K562 (cell line): ENCODE results near the gene C9orf153. TPM values are rescaled to one million over a fixed set of nuclear protein-coding genes. Genes with fewer than 3 reads are reported as not detected.

Experiments used
- FIP1L1 ChIP-seq: fragments of 200-400 bp; formaldehyde crosslinking; IDR thresholded peaks from 2 replicates; pipeline ENCODE4 v1.6.1; 2018; ENCODE audit warnings: mild to moderate bottlenecking, low read depth, low read length; ENCODE audit not compliant: poor library complexity, severe bottlenecking
- FOXM1 ChIP-seq, 2 experiments: fragments of 450-650 bp in 1 of 2; sonication (generic) in 1 of 2; formaldehyde crosslinking in 1 of 2; IDR thresholded peaks; 2 replicates each; pipeline versions ENCODE4 v1.6.1 to v1.9.0; 2017 to 2022; ENCODE audit warnings: low read depth in 2 of 2, mild to moderate bottlenecking in 2 of 2, missing genetic modification reagents in 1 of 2, moderate library complexity in 1 of 2
- RB1 ChIP-seq: fragments of 450-650 bp; IDR thresholded peaks from 2 replicates; pipeline ENCODE4 v1.6.1; 2017; ENCODE audit warnings: low read depth, mild to moderate bottlenecking
- ZNF655 ChIP-seq: fragments of 250-450 bp; sonication (Bioruptor Pico); IDR thresholded peaks from 2 replicates; pipeline ENCODE4 v1.5.0; 2021
- polyA plus RNA-seq, 8 experiments: library from polyadenylated mRNA; depleted of rRNA in 4 of 8; stranded (reverse) in 5 of 8; unstranded in 3 of 8; fragments of >200 nt; fragmentation: Nextera tagmentation in 2 of 8; fragmentation: Illumina TruSeq in 1 of 8; extraction: Ambion mirVana in 2 of 8; extraction: Trizol in 1 of 8; gene quantifications; 2 replicates each; pipeline versions ENCODE4 v1.2.1 to v1.2.3, GENCODE V29; 2011 to 2014; ENCODE audit warnings: inconsistent platforms in 1 of 8, missing spikeins in 1 of 8
- total RNA-seq, 7 experiments: library from RNA; depleted of rRNA in 6 of 7; stranded (reverse); fragments of >200 nt in 6 of 7; fragmentation: Illumina TruSeq in 2 of 7; extraction: Trizol in 2 of 7; gene quantifications; 2 replicates each; pipeline versions ENCODE4 v1.2.1 to v1.2.3, GENCODE V29; 2011 to 2021; ENCODE audit warnings: low replicate concordance in 1 of 7
- TF ChIP-seq, protein P1 (sequence below), 2 experiments: fragments of 450-650 bp in 1 of 2; sonication (generic) in 1 of 2; formaldehyde crosslinking in 1 of 2; IDR thresholded peaks; 2 replicates each; pipeline versions ENCODE4 v1.7.1 to v1.9.0; 2016 to 2022; ENCODE audit warnings: inconsistent platforms in 1 of 2, mild to moderate bottlenecking in 1 of 2, missing genetic modification reagents in 1 of 2
- TF ChIP-seq, protein P2 (sequence below), 3 experiments: fragments of 200-800 bp in 1 of 3; sonication (Bioruptor generic) in 1 of 3; sonication (generic) in 1 of 3; formaldehyde crosslinking in 1 of 3; IDR thresholded peaks; 2 replicates each; pipeline versions ENCODE4 v1.6.1 to v1.8.0; 2016 to 2022; ENCODE audit warnings: mild to moderate bottlenecking in 2 of 3, missing compliant biosample characterization in 2 of 3, missing genetic modification characterization in 2 of 3, missing genetic modification reagents in 1 of 3
- TF ChIP-seq, protein P3 (sequence below), 2 experiments: fragments of 450-650 bp; IDR thresholded peaks; 2 replicates each; pipeline ENCODE4 v1.6.1; 2016
- TF ChIP-seq, protein P4 (sequence below): fragments of 450-650 bp; IDR thresholded peaks from 2 replicates; pipeline ENCODE4 v1.6.1; 2014; ENCODE audit warnings: low read depth, mild to moderate bottlenecking, moderate library complexity, borderline replicate concordance

C9orf153 gene
- total and polyA plus RNA-seq, 9 of the 15 experiments (the other 6 are each of a cell fraction or from before 2014, with no cell fraction given) = 0.07 to 1.2 (median 0.11) TPM; not detected in 5

DNA sequence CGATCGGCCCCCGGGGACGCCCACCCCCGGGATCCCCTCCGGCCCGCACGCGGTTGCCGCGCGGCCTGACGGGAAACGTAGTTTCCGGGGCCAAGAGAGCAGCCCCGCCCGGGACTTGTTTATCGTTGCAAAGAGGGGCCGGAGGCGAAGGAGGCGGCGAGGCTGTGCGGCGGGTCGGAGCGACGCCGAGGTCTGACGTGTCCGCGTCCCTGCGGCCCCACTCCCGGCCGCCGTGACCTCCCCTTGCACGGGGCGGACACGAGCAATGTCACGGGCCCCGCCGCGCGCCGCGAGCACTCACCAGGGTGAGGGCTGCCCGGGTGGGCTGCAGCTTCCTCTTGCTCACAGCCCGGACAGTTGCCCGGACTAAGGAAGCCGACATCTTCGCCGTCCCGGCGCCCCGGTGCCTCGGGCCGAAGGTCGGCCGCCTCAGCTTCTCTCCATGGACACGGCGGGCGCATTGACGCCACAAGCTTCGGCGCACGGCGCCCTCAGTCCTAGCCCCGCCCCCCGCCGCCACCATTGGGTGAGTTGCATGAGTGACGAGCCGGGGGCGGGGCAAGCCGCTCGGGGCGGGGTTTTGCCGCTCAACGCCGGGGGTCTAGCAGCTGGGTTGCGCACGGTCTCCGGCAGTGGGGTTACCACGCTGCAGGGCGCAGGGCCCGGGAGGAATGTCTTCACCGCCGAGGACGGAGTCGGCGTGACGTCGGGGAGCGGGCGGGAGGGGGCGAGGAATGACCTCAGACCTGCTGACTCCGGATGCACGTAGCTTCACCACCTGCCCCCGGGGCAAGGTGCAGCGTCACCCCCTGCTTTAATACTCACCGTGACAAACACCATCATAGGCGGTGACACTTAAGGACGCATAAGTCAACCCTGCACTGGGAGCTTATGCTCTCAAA is 22.9 kb upstream of the C9orf153 start, which contains the start of gene ISCA1 (continued):
- TF ChIP-seq ZNF655 (no peak), FOXM1 (IDR thresholded peaks at IDR 0.05; ENCODE audit: low read depth) (no peak), FOXM1 (CRISPR knock-in tag; IDR thresholded peaks at IDR 0.05; ENCODE audit: low read depth) (0 out of 2 replicates have a peak, but pooled peaks have one; percentile 29), RB1 (peak; percentile 24; the same call in 1 of the 2 replicates), FIP1L1 (peak; percentile 59)
- TF ChIP-seq, protein P1, sequence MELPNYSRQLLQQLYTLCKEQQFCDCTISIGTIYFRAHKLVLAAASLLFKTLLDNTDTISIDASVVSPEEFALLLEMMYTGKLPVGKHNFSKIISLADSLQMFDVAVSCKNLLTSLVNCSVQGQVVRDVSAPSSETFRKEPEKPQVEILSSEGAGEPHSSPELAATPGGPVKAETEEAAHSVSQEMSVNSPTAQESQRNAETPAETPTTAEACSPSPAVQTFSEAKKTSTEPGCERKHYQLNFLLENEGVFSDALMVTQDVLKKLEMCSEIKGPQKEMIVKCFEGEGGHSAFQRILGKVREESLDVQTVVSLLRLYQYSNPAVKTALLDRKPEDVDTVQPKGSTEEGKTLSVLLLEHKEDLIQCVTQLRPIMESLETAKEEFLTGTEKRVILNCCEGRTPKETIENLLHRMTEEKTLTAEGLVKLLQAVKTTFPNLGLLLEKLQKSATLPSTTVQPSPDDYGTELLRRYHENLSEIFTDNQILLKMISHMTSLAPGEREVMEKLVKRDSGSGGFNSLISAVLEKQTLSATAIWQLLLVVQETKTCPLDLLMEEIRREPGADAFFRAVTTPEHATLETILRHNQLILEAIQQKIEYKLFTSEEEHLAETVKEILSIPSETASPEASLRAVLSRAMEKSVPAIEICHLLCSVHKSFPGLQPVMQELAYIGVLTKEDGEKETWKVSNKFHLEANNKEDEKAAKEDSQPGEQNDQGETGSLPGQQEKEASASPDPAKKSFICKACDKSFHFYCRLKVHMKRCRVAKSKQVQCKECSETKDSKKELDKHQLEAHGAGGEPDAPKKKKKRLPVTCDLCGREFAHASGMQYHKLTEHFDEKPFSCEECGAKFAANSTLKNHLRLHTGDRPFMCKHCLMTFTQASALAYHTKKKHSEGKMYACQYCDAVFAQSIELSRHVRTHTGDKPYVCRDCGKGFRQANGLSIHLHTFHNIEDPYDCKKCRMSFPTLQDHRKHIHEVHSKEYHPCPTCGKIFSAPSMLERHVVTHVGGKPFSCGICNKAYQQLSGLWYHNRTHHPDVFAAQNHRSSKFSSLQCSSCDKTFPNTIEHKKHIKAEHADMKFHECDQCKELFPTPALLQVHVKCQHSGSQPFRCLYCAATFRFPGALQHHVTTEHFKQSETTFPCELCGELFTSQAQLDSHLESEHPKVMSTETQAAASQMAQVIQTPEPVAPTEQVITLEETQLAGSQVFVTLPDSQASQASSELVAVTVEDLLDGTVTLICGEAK (IDR thresholded peaks at IDR 0.05) = peak; percentile 58
- TF ChIP-seq, protein P1 (CRISPR knock-in tag; IDR thresholded peaks at IDR 0.05) = no peak
- TF ChIP-seq, protein P2, sequence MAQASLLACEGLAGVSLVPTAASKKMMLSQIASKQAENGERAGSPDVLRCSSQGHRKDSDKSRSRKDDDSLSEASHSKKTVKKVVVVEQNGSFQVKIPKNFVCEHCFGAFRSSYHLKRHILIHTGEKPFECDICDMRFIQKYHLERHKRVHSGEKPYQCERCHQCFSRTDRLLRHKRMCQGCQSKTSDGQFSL (CRISPR knock-in tag; IDR thresholded peaks at IDR 0.05) = 0 out of 2 replicates have a peak, but pooled peaks have one; percentile 38
- TF ChIP-seq, protein P2 (tag; IDR thresholded peaks at IDR 0.05) = no peak
- TF ChIP-seq, protein P3, sequence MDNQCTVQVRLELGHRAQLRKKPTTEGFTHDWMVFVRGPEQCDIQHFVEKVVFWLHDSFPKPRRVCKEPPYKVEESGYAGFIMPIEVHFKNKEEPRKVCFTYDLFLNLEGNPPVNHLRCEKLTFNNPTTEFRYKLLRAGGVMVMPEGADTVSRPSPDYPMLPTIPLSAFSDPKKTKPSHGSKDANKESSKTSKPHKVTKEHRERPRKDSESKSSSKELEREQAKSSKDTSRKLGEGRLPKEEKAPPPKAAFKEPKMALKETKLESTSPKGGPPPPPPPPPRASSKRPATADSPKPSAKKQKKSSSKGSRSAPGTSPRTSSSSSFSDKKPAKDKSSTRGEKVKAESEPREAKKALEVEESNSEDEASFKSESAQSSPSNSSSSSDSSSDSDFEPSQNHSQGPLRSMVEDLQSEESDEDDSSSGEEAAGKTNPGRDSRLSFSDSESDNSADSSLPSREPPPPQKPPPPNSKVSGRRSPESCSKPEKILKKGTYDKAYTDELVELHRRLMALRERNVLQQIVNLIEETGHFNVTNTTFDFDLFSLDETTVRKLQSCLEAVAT (IDR thresholded peaks at IDR 0.05) = peak in 1 of 2 experiments; percentile 60; a peak in 2 of 4 replicates
- TF ChIP-seq, protein P4, sequence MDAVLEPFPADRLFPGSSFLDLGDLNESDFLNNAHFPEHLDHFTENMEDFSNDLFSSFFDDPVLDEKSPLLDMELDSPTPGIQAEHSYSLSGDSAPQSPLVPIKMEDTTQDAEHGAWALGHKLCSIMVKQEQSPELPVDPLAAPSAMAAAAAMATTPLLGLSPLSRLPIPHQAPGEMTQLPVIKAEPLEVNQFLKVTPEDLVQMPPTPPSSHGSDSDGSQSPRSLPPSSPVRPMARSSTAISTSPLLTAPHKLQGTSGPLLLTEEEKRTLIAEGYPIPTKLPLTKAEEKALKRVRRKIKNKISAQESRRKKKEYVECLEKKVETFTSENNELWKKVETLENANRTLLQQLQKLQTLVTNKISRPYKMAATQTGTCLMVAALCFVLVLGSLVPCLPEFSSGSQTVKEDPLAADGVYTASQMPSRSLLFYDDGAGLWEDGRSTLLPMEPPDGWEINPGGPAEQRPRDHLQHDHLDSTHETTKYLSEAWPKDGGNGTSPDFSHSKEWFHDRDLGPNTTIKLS = peak; percentile 68; the same call in 1 of the 2 replicates
